ENCODE measurements around the gene RASD2.

DNA sequence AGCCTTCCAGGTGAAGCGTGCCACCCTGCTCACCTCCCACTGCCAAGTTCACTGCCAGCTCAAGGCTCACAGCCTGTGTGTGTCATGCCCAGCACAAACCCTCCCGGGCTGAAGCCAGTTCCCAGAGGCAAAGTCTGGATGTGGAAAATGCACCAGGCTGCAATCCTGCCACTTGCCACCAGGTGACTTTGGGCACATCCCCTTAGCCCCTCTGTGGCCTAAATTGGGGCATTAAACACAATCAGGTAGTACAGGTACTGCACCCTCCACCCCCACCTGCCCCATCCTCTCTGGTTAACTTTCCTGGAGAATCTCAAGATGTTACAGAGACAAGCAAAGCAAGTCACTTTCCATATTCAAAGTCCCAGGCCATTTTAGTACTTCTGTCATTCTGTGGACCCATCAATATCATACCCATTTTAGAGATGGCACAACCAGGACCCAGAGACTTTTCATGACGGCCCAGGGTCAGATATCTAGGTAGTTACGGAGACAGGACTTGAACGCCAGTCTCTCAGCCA lies 1.8 kb upstream of the RASD2 start:
- TF ChIP-seq, protein P1, sequence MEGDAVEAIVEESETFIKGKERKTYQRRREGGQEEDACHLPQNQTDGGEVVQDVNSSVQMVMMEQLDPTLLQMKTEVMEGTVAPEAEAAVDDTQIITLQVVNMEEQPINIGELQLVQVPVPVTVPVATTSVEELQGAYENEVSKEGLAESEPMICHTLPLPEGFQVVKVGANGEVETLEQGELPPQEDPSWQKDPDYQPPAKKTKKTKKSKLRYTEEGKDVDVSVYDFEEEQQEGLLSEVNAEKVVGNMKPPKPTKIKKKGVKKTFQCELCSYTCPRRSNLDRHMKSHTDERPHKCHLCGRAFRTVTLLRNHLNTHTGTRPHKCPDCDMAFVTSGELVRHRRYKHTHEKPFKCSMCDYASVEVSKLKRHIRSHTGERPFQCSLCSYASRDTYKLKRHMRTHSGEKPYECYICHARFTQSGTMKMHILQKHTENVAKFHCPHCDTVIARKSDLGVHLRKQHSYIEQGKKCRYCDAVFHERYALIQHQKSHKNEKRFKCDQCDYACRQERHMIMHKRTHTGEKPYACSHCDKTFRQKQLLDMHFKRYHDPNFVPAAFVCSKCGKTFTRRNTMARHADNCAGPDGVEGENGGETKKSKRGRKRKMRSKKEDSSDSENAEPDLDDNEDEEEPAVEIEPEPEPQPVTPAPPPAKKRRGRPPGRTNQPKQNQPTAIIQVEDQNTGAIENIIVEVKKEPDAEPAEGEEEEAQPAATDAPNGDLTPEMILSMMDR (IDR thresholded peaks at IDR 0.05): peak in 5 of 6 experiments; percentile 42 to 68 (median 53)
- TF ChIP-seq POLR2A (IDR thresholded peaks at IDR 0.05): no peak

Data from esophagus squamous epithelium (tissue), 4 donors.